GM19193 (cell line): ENCODE data around the gene ASCC3.

Experiments
- POLR2A ChIP-seq: IDR thresholded peaks from 4 replicates; pipeline ENCODE4 v1.6.1; 2011; ENCODE audit not compliant: insufficient read depth, insufficient read length; ENCODE audit errors: extremely low read depth

ASCC3 gene

DNA sequence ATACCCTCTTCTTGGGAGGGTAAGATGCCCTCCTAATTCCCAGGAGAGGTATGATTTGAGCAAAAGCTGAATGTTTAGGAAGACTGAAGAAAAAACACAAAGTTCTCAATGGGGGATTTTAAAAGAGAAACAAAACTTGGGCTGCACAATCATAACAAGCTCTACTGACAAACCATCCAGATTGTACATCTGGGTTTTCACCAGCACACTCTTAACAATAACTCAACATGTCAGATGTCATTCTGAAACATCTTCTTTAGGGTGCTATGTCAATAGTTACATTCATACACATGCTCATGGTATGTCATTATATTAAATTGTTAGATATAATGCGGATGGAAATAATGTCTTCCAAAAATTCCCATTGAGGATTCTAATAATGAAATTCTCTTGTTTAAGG lies 95.1 kb downstream of the ASCC3 start:
- TF ChIP-seq POLR2A: no peak

DNA sequence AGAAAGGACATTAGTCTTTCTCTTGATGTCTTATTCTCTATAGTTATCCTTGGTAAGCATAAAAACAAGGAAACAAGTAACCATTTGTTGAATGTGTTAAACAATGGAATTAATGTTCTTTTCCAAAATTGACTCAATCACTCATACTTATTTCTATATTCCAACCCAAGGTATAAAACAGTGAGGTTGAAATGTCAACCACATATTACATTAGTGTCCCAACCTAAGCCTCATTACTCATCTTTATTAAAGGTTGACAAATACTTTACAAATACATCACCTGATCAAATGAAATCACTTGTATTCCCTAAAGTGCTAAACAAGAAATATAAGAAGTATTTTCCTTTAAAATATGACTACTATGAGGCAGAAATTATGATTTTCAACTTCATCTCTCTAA lies 100.5 kb downstream of the ASCC3 start:
- no peak for TF ChIP-seq POLR2A

DNA sequence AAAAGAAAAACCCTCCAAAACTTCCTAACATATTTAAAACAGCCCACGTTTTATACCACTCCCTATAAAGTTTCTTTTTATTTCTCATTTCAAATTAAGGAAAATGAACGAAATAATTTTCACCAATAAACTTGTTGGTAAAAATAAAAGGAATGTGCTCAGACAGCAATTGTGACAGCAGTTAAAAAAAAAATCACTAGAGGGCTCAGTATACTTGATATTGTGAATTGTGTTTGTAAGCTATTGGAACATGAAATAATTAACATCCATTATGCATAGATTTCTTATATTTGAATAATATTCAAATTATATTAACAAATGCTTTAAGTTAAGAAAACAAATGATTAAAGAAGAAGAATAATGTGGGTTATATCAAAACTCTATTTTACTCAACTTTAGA lies 105.5 kb downstream of the ASCC3 start:
- TF ChIP-seq POLR2A: no peak

GRCh38 chr6:100774681-100775080 lies 106.4 kb downstream of the ASCC3 start:
- no peak for TF ChIP-seq POLR2A

- no peak for TF ChIP-seq POLR2A
These were observed 112.2 kb downstream of the ASCC3 start for GRCh38 chr6:100768816-100769351.

GRCh38 chr6:100763617-100764241 lies 117.4 kb downstream of the ASCC3 start:
- TF ChIP-seq POLR2A: no peak

GRCh38 chr6:100761841-100762240 lies 119.3 kb downstream of the ASCC3 start:
- no peak for TF ChIP-seq POLR2A

DNA sequence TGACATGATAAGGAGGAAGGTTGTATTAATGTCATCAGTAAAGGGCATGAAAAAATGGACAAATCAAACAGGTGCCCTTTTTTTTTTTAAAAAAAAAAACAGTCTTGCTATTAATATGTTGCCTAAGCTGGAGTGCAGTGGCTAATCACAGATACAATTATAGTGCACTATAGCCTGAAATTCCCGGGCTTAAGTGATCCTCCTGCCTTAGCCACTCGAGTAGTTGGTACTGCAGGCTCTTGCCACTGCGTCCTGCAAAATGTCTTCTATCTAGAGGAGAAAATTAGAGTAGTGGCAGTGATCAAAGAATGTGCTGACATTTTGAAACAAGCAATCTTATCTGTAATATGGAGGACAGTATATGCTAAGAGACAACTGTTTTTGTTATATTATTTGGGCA lies 127.7 kb downstream of the ASCC3 start:
- TF ChIP-seq POLR2A: no peak

DNA sequence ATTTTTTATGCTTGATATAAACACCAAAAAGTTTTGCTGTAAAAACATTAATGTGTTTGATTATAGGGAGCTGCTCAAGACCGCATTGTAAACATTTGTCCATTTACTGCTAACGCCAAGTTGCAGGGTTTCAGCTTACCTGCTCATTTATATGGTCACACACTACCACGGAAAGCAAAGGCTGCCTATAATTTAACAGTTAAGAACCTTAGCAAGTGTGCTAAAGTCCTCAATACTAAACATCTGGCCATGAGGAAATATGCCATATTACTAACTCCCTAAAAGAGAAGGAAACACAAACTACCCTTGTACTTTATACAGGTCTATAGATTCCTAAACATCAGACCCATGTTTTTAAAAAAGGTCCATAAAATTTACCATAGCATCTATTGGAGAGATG lies 129.5 kb downstream of the ASCC3 start:
- no peak for TF ChIP-seq POLR2A

DNA sequence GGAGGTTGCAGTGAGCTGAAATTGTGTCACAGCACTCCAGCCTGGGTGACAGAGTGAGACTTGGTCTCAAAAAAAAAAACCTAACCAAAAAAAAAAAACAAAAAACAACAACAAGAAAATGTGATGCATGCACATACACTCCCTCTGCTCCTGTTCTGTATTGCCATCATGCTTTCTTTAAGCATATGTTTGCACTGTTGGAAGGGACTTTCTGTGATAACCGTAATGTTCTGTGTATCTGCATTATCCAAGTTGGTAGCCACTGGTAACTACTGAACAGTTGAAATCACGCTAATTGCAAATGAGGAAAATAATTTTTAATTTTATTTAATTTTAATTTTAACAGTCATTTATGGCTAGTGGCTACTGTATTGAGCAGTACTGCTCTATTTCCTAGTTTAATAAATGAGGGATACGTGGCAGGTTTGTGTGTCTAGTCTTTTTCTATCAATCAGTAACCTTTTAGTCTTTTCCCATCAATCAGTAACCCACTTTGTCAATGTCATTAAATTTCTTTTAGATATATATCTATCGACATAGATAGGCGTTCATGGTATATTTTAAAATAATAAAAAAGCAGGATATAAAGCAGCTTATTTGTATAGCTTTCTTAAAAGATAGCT lies 135.6 kb downstream of the ASCC3 start:
- no peak for TF ChIP-seq POLR2A

DNA sequence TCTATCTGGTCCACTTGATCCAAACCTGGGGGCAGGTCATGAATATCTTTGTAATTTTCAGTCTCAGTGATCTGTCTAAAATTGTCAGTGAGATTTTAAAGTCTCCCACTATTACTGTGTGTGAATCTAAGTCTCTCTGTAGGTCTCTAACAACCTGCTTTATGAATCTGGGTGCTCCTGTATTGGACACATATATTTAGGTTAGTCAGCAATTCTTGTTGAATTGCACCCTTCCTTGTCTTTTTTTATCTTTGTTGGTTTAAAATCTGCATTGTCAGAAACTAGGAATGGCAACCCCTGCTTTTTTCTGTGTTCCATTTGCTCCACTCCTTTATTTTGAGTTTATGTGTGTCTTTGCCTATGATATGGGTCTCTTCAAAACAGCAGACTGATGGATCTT lies 140.7 kb downstream of the ASCC3 start:
- TF ChIP-seq POLR2A: no peak

DNA sequence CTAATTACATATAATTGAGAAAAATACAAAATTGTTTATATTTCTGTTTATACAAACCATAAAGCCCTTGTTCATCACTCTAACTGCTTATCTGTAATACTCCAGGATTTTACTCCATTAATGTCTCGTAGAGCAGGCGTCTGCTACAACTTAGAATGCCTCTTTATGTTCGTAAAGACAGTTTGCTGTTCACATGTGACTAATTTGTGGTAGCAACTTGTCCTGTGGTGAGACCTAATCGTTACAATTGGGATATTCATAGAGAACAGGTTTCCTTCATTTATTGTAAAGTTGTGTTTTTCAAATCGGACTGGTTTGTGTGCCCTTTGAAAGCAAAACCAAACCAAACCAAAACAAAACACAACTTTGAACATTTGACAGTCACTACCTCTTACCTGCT lies 149.7 kb downstream of the ASCC3 start:
- TF ChIP-seq POLR2A: no peak

DNA sequence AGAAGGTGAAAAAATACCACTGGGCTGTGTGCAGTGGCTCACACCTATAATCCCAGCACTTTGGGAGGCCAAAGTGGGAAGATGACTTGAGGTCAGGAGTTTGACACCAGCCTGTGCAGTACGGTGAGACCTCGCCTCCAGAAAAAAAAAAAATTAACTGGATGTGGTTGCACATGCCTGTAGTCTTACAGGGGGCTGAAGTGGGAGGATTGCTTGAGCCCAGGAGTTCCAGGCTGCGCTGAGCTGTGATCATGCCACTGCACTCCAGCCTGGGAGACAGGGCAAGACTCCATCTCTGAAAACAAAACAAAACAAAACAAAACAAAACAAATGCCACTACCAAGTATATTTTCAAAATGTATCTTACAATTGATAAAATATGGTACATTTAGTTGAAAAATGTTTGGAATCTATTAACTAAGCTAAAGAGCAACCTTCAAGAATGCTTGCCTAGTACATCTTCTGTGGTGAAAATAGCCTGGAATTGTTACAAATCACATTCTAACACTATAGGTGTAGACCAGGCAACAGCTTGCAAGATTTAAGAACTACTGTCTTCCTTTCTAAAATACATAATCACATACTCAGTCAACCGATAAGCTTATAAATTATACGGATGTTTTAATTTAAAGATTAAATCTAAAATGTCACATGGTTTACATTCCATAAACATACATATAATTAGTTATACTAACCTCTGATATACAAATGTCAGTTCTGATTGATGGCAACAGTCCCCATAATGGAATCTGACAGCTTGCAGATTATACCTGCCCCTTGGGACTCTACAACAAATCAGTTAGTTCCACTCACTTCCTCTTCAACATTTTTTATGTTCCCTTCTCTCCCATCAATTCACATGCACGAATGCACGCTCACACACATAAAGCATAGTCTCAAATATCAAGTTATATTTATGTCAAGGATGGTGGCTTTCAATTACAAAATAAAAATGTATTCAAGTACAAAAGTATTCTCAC lies 150.8 kb downstream of the ASCC3 start:
- no peak for TF ChIP-seq POLR2A

DNA sequence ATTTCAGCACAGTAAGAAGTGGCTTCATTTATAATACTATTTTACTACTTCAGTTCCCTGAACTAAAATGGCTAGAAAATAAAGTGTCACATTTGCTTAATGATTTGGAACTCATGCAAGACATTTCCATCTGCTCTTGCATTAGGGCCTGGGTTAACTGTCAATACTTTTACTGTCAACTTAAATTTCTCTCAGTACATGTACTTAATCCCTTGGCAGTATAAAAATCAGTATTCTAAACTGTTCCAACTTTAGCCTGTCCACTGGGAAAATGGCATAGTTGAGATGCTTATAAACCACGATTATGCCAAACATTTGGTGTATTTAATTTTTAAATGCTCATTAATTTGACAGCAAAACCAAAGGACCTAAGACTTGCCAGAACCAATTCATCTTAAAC lies 154.5 kb downstream of the ASCC3 start:
- TF ChIP-seq POLR2A: no peak

GRCh38 chr6:100724696-100725095 lies 156.4 kb downstream of the ASCC3 start:
- TF ChIP-seq POLR2A: no peak
